SU-DHL-6 (cell line): ENCODE measurements around the gene TEX22.

Source experiments
- H2AFZ ChIP-seq: fragments of 200-600 bp; sonication (generic); 2 replicates; pipeline ENCODE4 v1.6.1; 2014; ENCODE audit warnings: low read depth, mild to moderate bottlenecking, moderate library complexity, mixed read lengths, antibody characterized with exemption, low read length; ENCODE audit not compliant: severe bottlenecking
- H3F3A ChIP-seq: fragments of 200-600 bp; shearing (Covaris generic); 2 replicates; pipeline ENCODE4 v1.6.0; 2016; ENCODE audit warnings: antibody characterized with exemption, mild to moderate bottlenecking; ENCODE audit not compliant: insufficient read depth
- H3K27ac ChIP-seq: fragments of 200-600 bp; sonication (generic); 2 replicates; pipeline ENCODE4 v1.5.1; 2016; ENCODE audit warnings: low read depth, mild to moderate bottlenecking, low read length, moderate library complexity, mixed read lengths
- H3K27me3 ChIP-seq: fragments of 200-600 bp; sonication (generic), shearing (Covaris generic); 2 replicates; pipeline ENCODE4 v1.6.0; 2014; ENCODE audit warnings: mild to moderate bottlenecking, low read length
- H3K36me3 ChIP-seq: fragments of 200-600 bp; sonication (generic); 2 replicates; pipeline ENCODE4 v1.6.1; 2014; ENCODE audit warnings: mild to moderate bottlenecking, low read length, mixed read lengths
- H3K4me2 ChIP-seq: fragments of 300-600, 200-600 bp; shearing (Covaris generic), sonication (generic); 2 replicates; pipeline ENCODE4 v1.6.0; 2014; ENCODE audit warnings: low read length, low read depth, mild to moderate bottlenecking; ENCODE audit not compliant: poor library complexity, severe bottlenecking
- H3K4me3 ChIP-seq: fragments of 200-600 bp; sonication (generic); 2 replicates; pipeline ENCODE4 v1.5.1; 2014; ENCODE audit warnings: antibody characterized with exemption, low read length, mild to moderate bottlenecking, mixed read lengths; ENCODE audit not compliant: insufficient read depth, poor library complexity, severe bottlenecking
- H3K79me2 ChIP-seq: fragments of 200-600 bp; sonication (generic); 2 replicates; pipeline ENCODE4 v1.6.1; 2014; ENCODE audit warnings: mild to moderate bottlenecking, low read length, moderate library complexity; ENCODE audit not compliant: insufficient read depth
- H3K9ac ChIP-seq: fragments of 200-600 bp; sonication (generic); 2 replicates; pipeline ENCODE4 v1.7.0; 2014; ENCODE audit warnings: mild to moderate bottlenecking, low read length
- H3K9me2 ChIP-seq: fragments of 200-600 bp; sonication (generic); replicated peaks from 2 replicates; pipeline ENCODE4 v1.6.1; 2014; ENCODE audit warnings: low read length; ENCODE audit not compliant: insufficient read depth
- H3K9me3 ChIP-seq: fragments of 200-600 bp; sonication (generic); 2 replicates; pipeline ENCODE4 v1.6.1; 2014; ENCODE audit warnings: low read length, mixed read lengths; ENCODE audit not compliant: insufficient read depth
- H4K20me1 ChIP-seq: fragments of 200-600 bp; sonication (generic); 2 replicates; pipeline ENCODE4 v1.6.1; 2014; ENCODE audit warnings: low read depth, mild to moderate bottlenecking, antibody characterized with exemption, low read length, moderate library complexity, mixed read lengths
- EZH2phosphoT487 ChIP-seq: fragments of 200-600 bp; sonication (generic), shearing (Covaris generic); conservative IDR thresholded peaks from 2 replicates; pipeline ENCODE4 v1.6.1; 2018; ENCODE audit warnings: mild to moderate bottlenecking, antibody characterized with exemption, low read length, moderate library complexity, mixed read lengths
- TF ChIP-seq, protein P1 (sequence below): fragments of 200-600 bp; sonication (generic); IDR thresholded peaks from one replicate; pipeline ENCODE4 v1.5.1; 2017; ENCODE audit warnings: antibody characterized with exemption, mild to moderate bottlenecking, low read length, moderate library complexity; ENCODE audit not compliant: insufficient read depth, poor library complexity, severe bottlenecking

TEX22 gene

GRCh38 chr14:105417690-105418121 lies 19.4 kb downstream of the TEX22 start:
- H3K9ac ChIP-seq: no peak overlapping the region
- peaks cover 25% of the 10 kb centered on the region for H3K79me2 ChIP-seq
- TF ChIP-seq, protein P1, sequence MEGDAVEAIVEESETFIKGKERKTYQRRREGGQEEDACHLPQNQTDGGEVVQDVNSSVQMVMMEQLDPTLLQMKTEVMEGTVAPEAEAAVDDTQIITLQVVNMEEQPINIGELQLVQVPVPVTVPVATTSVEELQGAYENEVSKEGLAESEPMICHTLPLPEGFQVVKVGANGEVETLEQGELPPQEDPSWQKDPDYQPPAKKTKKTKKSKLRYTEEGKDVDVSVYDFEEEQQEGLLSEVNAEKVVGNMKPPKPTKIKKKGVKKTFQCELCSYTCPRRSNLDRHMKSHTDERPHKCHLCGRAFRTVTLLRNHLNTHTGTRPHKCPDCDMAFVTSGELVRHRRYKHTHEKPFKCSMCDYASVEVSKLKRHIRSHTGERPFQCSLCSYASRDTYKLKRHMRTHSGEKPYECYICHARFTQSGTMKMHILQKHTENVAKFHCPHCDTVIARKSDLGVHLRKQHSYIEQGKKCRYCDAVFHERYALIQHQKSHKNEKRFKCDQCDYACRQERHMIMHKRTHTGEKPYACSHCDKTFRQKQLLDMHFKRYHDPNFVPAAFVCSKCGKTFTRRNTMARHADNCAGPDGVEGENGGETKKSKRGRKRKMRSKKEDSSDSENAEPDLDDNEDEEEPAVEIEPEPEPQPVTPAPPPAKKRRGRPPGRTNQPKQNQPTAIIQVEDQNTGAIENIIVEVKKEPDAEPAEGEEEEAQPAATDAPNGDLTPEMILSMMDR: no peak
- no peak for TF ChIP-seq EZH2phosphoT487
- H3K4me3 ChIP-seq: no peak overlapping the region
- no peaks in the 10 kb centered on the region for H3K9me3 ChIP-seq
- H3K27ac ChIP-seq: no peak overlapping the region
- H2AFZ ChIP-seq: no peak overlapping the region
- H3F3A ChIP-seq: no peaks in the 10 kb centered on the region
- H3K4me2 ChIP-seq: no peak overlapping the region
- H3K9me2 ChIP-seq: no peaks in the 10 kb centered on the region
- H3K36me3 ChIP-seq: no peaks in the 10 kb centered on the region
- H4K20me1 ChIP-seq: no peaks in the 10 kb centered on the region
- H3K27me3 ChIP-seq: no peaks in the 10 kb centered on the region

DNA sequence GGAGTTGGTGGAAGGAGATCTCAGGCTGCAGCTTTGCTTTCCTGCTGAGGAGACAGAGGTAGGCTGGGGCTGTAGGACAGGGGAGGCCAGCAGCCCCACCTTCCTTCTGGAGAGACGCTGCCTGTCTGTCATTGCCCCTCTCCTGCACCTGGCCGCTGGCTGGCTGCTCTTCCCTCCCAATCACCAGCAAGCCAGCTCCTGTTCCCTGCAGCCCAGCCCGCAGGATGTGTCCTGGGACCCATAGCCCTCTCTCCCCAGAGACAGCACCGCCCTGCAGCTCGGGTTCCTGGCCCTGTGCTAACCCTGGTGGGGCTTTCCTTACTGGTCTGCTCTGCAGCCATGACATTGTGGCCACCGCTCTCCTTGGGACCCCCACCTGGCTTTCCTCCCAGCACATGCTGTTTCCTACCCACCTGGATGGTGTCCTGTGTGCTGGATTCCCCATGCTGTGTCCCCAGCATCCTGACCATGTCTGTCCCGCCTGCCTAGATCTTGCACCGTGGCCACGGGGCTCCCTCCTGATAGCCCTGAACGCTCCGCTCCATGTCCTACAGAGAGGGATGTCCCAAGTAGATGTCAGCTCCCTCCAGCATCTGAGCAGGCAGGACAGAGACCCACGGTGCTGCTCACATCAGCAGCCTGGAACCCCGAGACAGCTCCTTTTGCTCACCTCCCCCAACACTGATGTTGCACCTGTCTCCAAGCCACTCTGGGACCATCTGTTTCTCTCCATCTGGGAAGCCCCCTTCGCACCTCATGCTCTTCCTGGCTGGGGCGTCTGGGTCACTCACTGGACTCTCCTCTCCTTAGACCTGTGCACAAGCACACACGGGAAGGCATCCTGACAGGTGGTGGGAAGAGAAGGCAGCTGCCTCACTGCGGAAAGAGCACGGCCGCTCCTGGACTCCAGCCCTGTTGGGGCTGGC lies 20.2 kb downstream of the TEX22 start:
- peaks cover 33% of the 10 kb centered on the region for H3K79me2 ChIP-seq
- no peak for TF ChIP-seq EZH2phosphoT487
- TF ChIP-seq, protein P1: no peak
- no peaks in the 10 kb centered on the region for H3K27me3 ChIP-seq
- H3K9me2 ChIP-seq: no peaks in the 10 kb centered on the region
- H3K27ac ChIP-seq: no peak overlapping the region
- H3K4me2 ChIP-seq: peak overlapping the region; percentile 61
- no peak overlapping the region for H3K4me3 ChIP-seq
- no peaks in the 10 kb centered on the region for H3F3A ChIP-seq
- H2AFZ ChIP-seq: no peak overlapping the region
- H3K9me3 ChIP-seq: no peaks in the 10 kb centered on the region
- H4K20me1 ChIP-seq: no peaks in the 10 kb centered on the region
- no peaks in the 10 kb centered on the region for H3K36me3 ChIP-seq
- H3K9ac ChIP-seq: peak overlapping the region; percentile 62

DNA sequence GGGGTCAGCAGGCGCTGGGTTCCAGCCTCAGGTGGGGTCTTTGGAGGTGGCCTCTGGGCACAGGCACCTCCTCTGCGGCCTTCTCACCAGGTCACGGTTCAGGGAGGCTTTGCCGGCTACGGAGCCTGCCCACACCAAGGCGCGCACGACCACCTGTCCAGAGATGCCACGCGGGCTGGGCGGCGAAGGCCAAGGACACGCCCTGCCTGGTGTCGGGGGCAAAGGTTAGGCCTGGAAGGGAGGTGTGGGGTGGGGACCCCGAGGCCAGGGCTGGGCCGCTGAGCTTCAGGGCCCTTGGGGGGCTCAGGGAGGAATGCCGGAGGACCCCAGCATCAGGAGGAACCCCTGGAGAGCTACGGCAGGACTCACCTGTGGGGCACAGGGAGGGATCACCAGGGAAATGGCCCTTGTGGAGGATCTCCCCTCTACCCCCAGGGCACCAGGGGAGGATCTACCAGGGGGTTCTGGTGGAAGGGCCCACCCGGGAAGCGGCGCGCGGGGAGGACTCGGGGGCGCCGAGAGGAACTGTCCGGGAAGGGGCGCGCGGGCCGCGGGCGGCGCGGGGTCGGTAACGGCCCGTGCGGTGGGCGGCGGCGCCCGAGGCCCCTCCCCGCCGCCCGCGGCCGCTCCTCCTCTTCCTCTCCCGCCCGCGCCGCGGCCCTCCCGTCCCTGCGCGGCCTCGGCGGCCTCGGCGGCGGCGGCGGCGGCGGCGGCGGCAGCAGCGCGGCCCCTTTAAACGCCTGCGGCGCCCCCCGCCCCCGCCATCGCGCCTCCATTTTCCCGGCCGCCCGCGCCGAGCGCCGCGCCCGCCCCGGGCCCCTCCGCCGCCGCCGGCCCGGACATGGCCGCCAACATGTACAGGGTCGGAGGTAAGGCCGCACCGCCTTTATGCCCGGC lies 21.1 kb downstream of the TEX22 start, which contains the start of gene MTA1:
MTA1 (plus strand) TSS at position 633 of the 897 bp plus-strand sequence; CDS start at position 842, 209 bp downstream.
- Histone ChIP-seq H3K27ac (peak within 1 kb of the TSS; percentile 63), H3K27me3 (no peaks in the 10 kb centered on the region), H3K9me2 (no peaks in the 10 kb centered on the region), H3K36me3 (no peaks in the 10 kb centered on the region), H3K4me2 (peak within 1 kb of the TSS; percentile 82), H4K20me1 (no peaks in the 10 kb centered on the region), H2AFZ (peak within 1 kb of the TSS; percentile 76), H3F3A (no peaks in the 10 kb centered on the region), H3K79me2 (peaks cover 42% of the 10 kb centered on the region), H3K9ac (peak within 1 kb of the TSS; percentile 85), H3K9me3 (no peaks in the 10 kb centered on the region), H3K4me3 (peak within 1 kb of the TSS; percentile 81)
- TF ChIP-seq, protein P1: no peak
- TF ChIP-seq EZH2phosphoT487: no peak
